Suprapubic skin (tissue), 3 donors: ENCODE results near the gene TNS3.

ENCODE experiments used
- CTCF ChIP-seq, 2 donors: fragments of 200-600 bp in 1 of 2; fragments of 450-650 bp in 1 of 2; sonication (generic) in 1 of 2; IDR thresholded peaks; one replicate each; pipeline ENCODE4 v1.5.1; 2016 to 2019; ENCODE audit warnings: antibody characterized with exemption in 2 of 2, mild to moderate bottlenecking in 1 of 2, moderate library complexity in 1 of 2
- EP300 ChIP-seq: sonication (generic); formaldehyde crosslinking; IDR thresholded peaks from one replicate; pipeline ENCODE4 v1.6.1; 2017; ENCODE audit warnings: antibody characterized with exemption
- POLR2A ChIP-seq, 2 donors: fragments of 450-650 bp; IDR thresholded peaks; one replicate each; pipeline ENCODE4 v1.6.1; 2017; ENCODE audit warnings: antibody characterized with exemption in 2 of 2, mild to moderate bottlenecking in 2 of 2, moderate library complexity in 2 of 2

GRCh38 chr7:47231627-47232026 lies 350.3 kb downstream of the TNS3 start:
- TF ChIP-seq POLR2A (IDR thresholded peaks at IDR 0.05) (no peak), CTCF (IDR thresholded peaks at IDR 0.05) (no peak), EP300 (no peak)
